ENCODE results near the gene RAB6B. TPM values are rescaled to one million over a fixed set of nuclear protein-coding genes. Genes with fewer than 3 reads are reported as not detected.

The RAB6B gene
- total and polyA plus RNA-seq, 2 of the 4 experiments (the other 2 are of a cell fraction): 0.18 to 1.2 TPM

- ChIA-PET POLR2A (ENCODE audit: unreplicated experiment) (no interaction called here), CTCF (no interaction called here)
- WGBS, 2 experiments (ENCODE audit: extremely low coverage in 2 of 2, insufficient read length in 1 of 2): 56% methylated on average over 2 of the region's 12 CpGs; no CpG with 5 or more reads in 1 of the 2 experiments
- intact Hi-C loops (cut with micrococcal nuclease): no loop called here
- no peak overlapping the region for H2BK20ac ChIP-seq (ENCODE audit: low read depth, low read length)
- no peak overlapping the region for H2AK9ac ChIP-seq (replicated peaks; ENCODE audit: low read depth, low read length, poor library complexity)
- H3K4me2 ChIP-seq (ENCODE audit: low read depth, low read length): no peak overlapping the region
- no peak overlapping the region for H3K56ac ChIP-seq (ENCODE audit: extremely low read depth, insufficient read depth, low read length)
- no peak overlapping the region for H3K27ac ChIP-seq (ENCODE audit: insufficient read depth, low read length)
- H3K23ac ChIP-seq (ENCODE audit: low read depth, low read length): no peak overlapping the region
- H3K9me3 ChIP-seq (ENCODE audit: control insufficient read depth, insufficient read depth, low read length): no peaks in the 10 kb centered on the region
- no TSS peak for BruUV-seq (replicated peaks)
- H4K20me1 ChIP-seq (ENCODE audit: insufficient read depth, low read length): no peaks in the 10 kb centered on the region
- no peak overlapping the region for H4K5ac ChIP-seq (ENCODE audit: low read depth, low read length)
- ATAC-seq (ENCODE audit: low read depth) (no peak), DNase-seq (no peak)
- H3K9me1 ChIP-seq (ENCODE audit: insufficient read depth, low read length): no peaks in the 10 kb centered on the region
- H3K79me1 ChIP-seq (ENCODE audit: low read depth in 1 of 2, low read length in 2 of 2): no peaks in the 10 kb centered on the region
- dilution Hi-C loops (cut with HindIII; ENCODE audit: low sequenced_read_pairs, unreplicated experiment): no loop called here
- H3K4me1 ChIP-seq (ENCODE audit: control insufficient read depth, insufficient read depth, low read length): no peaks in the 10 kb centered on the region
- no peak overlapping the region for H3K4ac ChIP-seq (ENCODE audit: low read depth, low read length)
- no peak overlapping the region for H4K91ac ChIP-seq (ENCODE audit: insufficient read depth, low read depth, low read length)
- no peak overlapping the region for H3K18ac ChIP-seq (ENCODE audit: low read depth, low read length)
- H2BK120ac ChIP-seq (ENCODE audit: low read depth, low read length): no peak overlapping the region
- no peak overlapping the region for H2AK5ac ChIP-seq (ENCODE audit: low read depth, low read length)
- peaks cover 11% of the 10 kb centered on the region for H3K27me3 ChIP-seq (ENCODE audit: control insufficient read depth, insufficient read depth, low read length)
- H2BK15ac ChIP-seq (ENCODE audit: low read depth, low read length): no peak overlapping the region
- H2BK5ac ChIP-seq (ENCODE audit: low read depth, low read length, poor library complexity, severe bottlenecking): no peak overlapping the region
- no peaks in the 10 kb centered on the region for H3K36me3 ChIP-seq (ENCODE audit: control insufficient read depth, insufficient read depth, low read length)
- no peak overlapping the region for H3K9ac ChIP-seq (ENCODE audit: low read depth, low read length)
- TF ChIP-seq CEBPB (IDR thresholded peaks at IDR 0.05; ENCODE audit: low read depth, low read length) (no peak), FOS (IDR thresholded peaks at IDR 0.05; ENCODE audit: low read depth, low read length) (no peak), RCOR1 (IDR thresholded peaks at IDR 0.05; ENCODE audit: insufficient replicate concordance, low read length) (no peak)
- no peak overlapping the region for H3K4me3 ChIP-seq (ENCODE audit: insufficient read depth, low read depth, low read length)
- no peak overlapping the region for H4K8ac ChIP-seq (ENCODE audit: low read depth in 2 of 2, low read length in 2 of 2)
- no peak overlapping the region for H3K14ac ChIP-seq (replicated peaks; ENCODE audit: low read depth, low read length)
- in situ Hi-C loops (cut with MboI; ENCODE audit: low sequenced_read_pairs): no loop called here
- H2AFZ ChIP-seq (replicated peaks; ENCODE audit: low read length, poor library complexity): no peak overlapping the region
Observed at GRCh38 chr3:133859381-133860234, 36.1 kb downstream of the RAB6B start.
